HG02885 (cell line): Measurements from ENCODE around the gene FPR2.
"Not testable (repeated sequence)": the region's sequence is repeated elsewhere in the genome, so short reads cannot be mapped to it uniquely, and the experiment has no call there.

Experiments
- ATAC-seq: cut with Tn5 transposase; IDR thresholded peaks from one replicate; pipeline ENCODE4 v1.9.1; 2021; ENCODE audit warnings: mild to moderate bottlenecking; ENCODE audit not compliant: unreplicated experiment, poor library complexity

FPR2 gene

GRCh38 chr19:51739466-51740213 lies 21.3 kb upstream of the FPR2 start:
- no peak for ATAC-seq

GRCh38 chr19:51740356-51740755 lies 20.6 kb upstream of the FPR2 start:
- no peak for ATAC-seq

GRCh38 chr19:51742789-51743188 lies 18.2 kb upstream of the FPR2 start:
- ATAC-seq = no peak

GRCh38 chr19:51743405-51743804 lies 17.6 kb upstream of the FPR2 start:
- no peak for ATAC-seq

GRCh38 chr19:51746731-51747130 lies 14.2 kb upstream of the FPR2 start:
- ATAC-seq = no peak

GRCh38 chr19:51749979-51750378 lies 11.0 kb upstream of the FPR2 start:
- ATAC-seq = no peak

GRCh38 chr19:51750400-51751094 lies 10.4 kb upstream of the FPR2 start:
- ATAC-seq = no peak

GRCh38 chr19:51751655-51752054 lies 9.3 kb upstream of the FPR2 start, which contains the start of gene FPR1:
FPR1 (minus strand) TSS chr19:51751878; CDS start chr19:51746994, 4,884 bp downstream.
- ATAC-seq = no peak

- ATAC-seq = no peak
Observed at GRCh38 chr19:51754109-51754508, 6.9 kb upstream of the FPR2 start.

GRCh38 chr19:51754770-51755169 lies 6.2 kb upstream of the FPR2 start:
- no peak for ATAC-seq

- no peak for ATAC-seq
Observed at GRCh38 chr19:51755571-51755970, 5.4 kb upstream of the FPR2 start.

- ATAC-seq = no peak
Observed at GRCh38 chr19:51761696-51762095, 716 bp downstream of the FPR2 start.

- ATAC-seq = no peak
Observed at GRCh38 chr19:51765086-51765485, 4.1 kb downstream of the FPR2 start.

GRCh38 chr19:51766461-51766860 lies 5.5 kb downstream of the FPR2 start:
- ATAC-seq = no peak

GRCh38 chr19:51771376-51772130 lies 10.6 kb downstream of the FPR2 start:
- no peak for ATAC-seq

- no peak for ATAC-seq
Observed at GRCh38 chr19:51772977-51773376, 12.0 kb downstream of the FPR2 start.

GRCh38 chr19:51776561-51776960 lies 15.6 kb downstream of the FPR2 start:
- ATAC-seq = not testable (repeated sequence)

GRCh38 chr19:51777570-51778462 lies 16.8 kb downstream of the FPR2 start:
- ATAC-seq = no peak

- ATAC-seq = no peak
Observed at GRCh38 chr19:51779181-51779580, 18.2 kb downstream of the FPR2 start.

- no peak for ATAC-seq
Observed at GRCh38 chr19:51779703-51780102, 18.7 kb downstream of the FPR2 start.
